B cell (primary cell): Measurements from ENCODE around the gene PNKD. TPM values are rescaled to one million over a fixed set of nuclear protein-coding genes. Genes with fewer than 3 reads are reported as not detected.

ENCODE experiments used
- ATAC-seq: fragments of 200-7000 bp; cut with Tn5 transposase; one replicate; pipeline ENCODE4 v1.10.0; 2021; ENCODE audit warnings: low read depth, mild to moderate bottlenecking, moderate number of reproducible peaks, moderate library complexity
- CTCF ChIA-PET: fragments of 350-600 bp; sonication (Branson Sonifier 250); formaldehyde crosslinking; loops from one replicate; lab custom pipeline; 2021; ENCODE audit warnings: antibody characterized with exemption, inconsistent platforms; lab: Charles Lee
- POLR2A ChIA-PET: fragments of 350-600 bp; sonication (Branson Sonifier 250); formaldehyde crosslinking; loops from one replicate; lab custom pipeline; 2021; ENCODE audit warnings: antibody characterized with exemption; lab: Charles Lee
- DNase-seq: peaks from one replicate; pipeline ENCODE4 v3.0.0; 2013
- H2AFZ ChIP-seq: 2 replicates; pipeline ENCODE4 v1.6.1; 2012; ENCODE audit warnings: mild to moderate bottlenecking, low read depth, low read length; ENCODE audit not compliant: insufficient read depth, poor library complexity, severe bottlenecking
- H3K27ac ChIP-seq, 2 donors: 1 replicate in 1 of 2; 2 replicates in 1 of 2; pipeline ENCODE4 v1.5.1; 2012 to 2013; ENCODE audit warnings: low read length in 2 of 2, mild to moderate bottlenecking in 2 of 2, moderate library complexity in 1 of 2
- H3K27me3 ChIP-seq, 4 experiments: fragments of 200-600 bp in 1 of 4; sonication (generic) in 1 of 4; replicated peaks in 1 of 4; 1 replicate in 2 of 4; 2 replicates in 2 of 4; pipeline versions ENCODE4 v1.6.1 to v1.7.0; 2013 to 2016; ENCODE audit warnings: low read length in 3 of 4, mild to moderate bottlenecking in 2 of 4, mixed read lengths in 1 of 4, moderate library complexity in 1 of 4; ENCODE audit not compliant: insufficient read depth in 4 of 4, control insufficient read depth in 3 of 4; ENCODE audit errors: control extremely low read depth in 1 of 4
- H3K36me3 ChIP-seq, 2 experiments: replicated peaks in 1 of 2; 1 replicate in 1 of 2; 2 replicates in 1 of 2; pipeline versions ENCODE4 v1.6.1 to v1.7.1; 2013; ENCODE audit warnings: low read length in 1 of 2; ENCODE audit not compliant: insufficient read depth in 2 of 2, control insufficient read depth in 1 of 2; ENCODE audit errors: control extremely low read depth in 1 of 2, extremely low read depth in 1 of 2
- H3K4me1 ChIP-seq, 2 donors: fragments of 200-600 bp in 1 of 2; sonication (generic) in 1 of 2; 1 replicate in 1 of 2; 2 replicates in 1 of 2; pipeline versions ENCODE4 v1.5.1 to v1.6.1; 2013 to 2017; ENCODE audit warnings: low read length in 2 of 2; ENCODE audit not compliant: control insufficient read depth in 2 of 2, insufficient read depth in 2 of 2
- H3K4me2 ChIP-seq: replicated peaks from 2 replicates; pipeline ENCODE3; 2012; ENCODE audit warnings: mild to moderate bottlenecking, low read depth, low read length; ENCODE audit not compliant: poor library complexity, severe bottlenecking
- H3K4me3 ChIP-seq, 5 experiments: fragments of 200-600 bp in 1 of 5; sonication (generic) in 1 of 5; 1 replicate in 3 of 5; 2 replicates in 2 of 5; pipeline versions ENCODE4 v1.5.1 to v1.7.0; 2011 to 2016; ENCODE audit warnings: low read length in 4 of 5, mild to moderate bottlenecking in 4 of 5, low read depth in 2 of 5, control low read depth in 1 of 5, moderate library complexity in 1 of 5; ENCODE audit not compliant: insufficient read depth in 1 of 5; ENCODE audit errors: control extremely low read depth in 1 of 5, extremely low read depth in 1 of 5
- H3K79me2 ChIP-seq: fragments of 200-600 bp; sonication (generic); one replicate; pipeline ENCODE4 v1.6.0; 2016; ENCODE audit warnings: low read length; ENCODE audit not compliant: control insufficient read depth, insufficient read depth
- H3K9ac ChIP-seq: fragments of 200-600 bp; sonication (generic); 2 replicates; pipeline ENCODE4 v1.6.1; 2017; ENCODE audit warnings: mild to moderate bottlenecking, low read length, moderate library complexity
- H3K9me3 ChIP-seq, 3 donors: one replicate each; pipeline versions ENCODE4 v1.6.1 to v1.7.1; 2013; ENCODE audit warnings: low read length in 2 of 3; ENCODE audit not compliant: control insufficient read depth in 2 of 3, insufficient read depth in 1 of 3; ENCODE audit errors: control extremely low read depth in 1 of 3
- H4K20me1 ChIP-seq: 2 replicates; pipeline ENCODE4 v1.6.0; 2012; ENCODE audit warnings: mild to moderate bottlenecking, low read length; ENCODE audit not compliant: insufficient read depth, control insufficient read depth, poor library complexity, severe bottlenecking
- H3K27ac Mint-ChIP-seq: one replicate; pipeline ENCODE4 v1.8.0; 2021; ENCODE audit warnings: mixed read lengths
- H3K27me3 Mint-ChIP-seq: one replicate; pipeline ENCODE4 v1.8.0; 2021; ENCODE audit warnings: mixed read lengths
- H3K4me1 Mint-ChIP-seq: one replicate; pipeline ENCODE4 v1.8.0; 2021; ENCODE audit warnings: mixed read lengths
- H3K4me3 Mint-ChIP-seq: one replicate; pipeline ENCODE4 v1.8.0; 2021; ENCODE audit warnings: mixed read lengths
- H3K9me3 Mint-ChIP-seq: one replicate; pipeline ENCODE4 v1.8.0; 2022; ENCODE audit warnings: mixed read lengths; ENCODE audit not compliant: insufficient read depth
- EZH2 ChIP-seq: IDR thresholded peaks from 2 replicates; pipeline ENCODE4 v1.6.1; 2012; ENCODE audit warnings: borderline replicate concordance, low read depth, mild to moderate bottlenecking, moderate library complexity, low read length; ENCODE audit not compliant: insufficient read depth, poor library complexity, severe bottlenecking
- WGBS: methylation state at CpG from one replicate; pipeline ENCODE4 v1.1.5; 2013; ENCODE audit warnings: missing lambda C conversion rate; ENCODE audit not compliant: insufficient coverage; 5-methylcytosine and 5-hydroxymethylcytosine counted together
- intact Hi-C: fragments of 100-400 bp; cut with micrococcal nuclease; formaldehyde crosslinking; loops from one replicate; pipeline ENCODE4 v1.10.0; 2022
- polyA plus RNA-seq: library from polyadenylated mRNA; depleted of rRNA; stranded (reverse); fragments of >200 nt; gene quantifications from 2 replicates; pipeline ENCODE4 v1.2.3, GENCODE V29; 2012
- total RNA-seq, 2 donors: library from RNA; stranded (reverse); fragments of 120-200 nt in 1 of 2; gene quantifications; 1 replicate in 1 of 2; 2 replicates in 1 of 2; pipeline versions ENCODE4 v1.2.3 to v1.2.4, GENCODE V29; 2013 to 2022
- TF ChIP-seq, protein P1 (sequence below): fragments of 200-600 bp; IDR thresholded peaks from one replicate; pipeline ENCODE4 v1.8.0; 2022; ENCODE audit warnings: antibody characterized with exemption, mild to moderate bottlenecking

PNKD gene
- total and polyA plus RNA-seq, 2 donors (not counting 1 experiment from before 2014, with no cell fraction given): 29.7 to 55.8 TPM

DNA sequence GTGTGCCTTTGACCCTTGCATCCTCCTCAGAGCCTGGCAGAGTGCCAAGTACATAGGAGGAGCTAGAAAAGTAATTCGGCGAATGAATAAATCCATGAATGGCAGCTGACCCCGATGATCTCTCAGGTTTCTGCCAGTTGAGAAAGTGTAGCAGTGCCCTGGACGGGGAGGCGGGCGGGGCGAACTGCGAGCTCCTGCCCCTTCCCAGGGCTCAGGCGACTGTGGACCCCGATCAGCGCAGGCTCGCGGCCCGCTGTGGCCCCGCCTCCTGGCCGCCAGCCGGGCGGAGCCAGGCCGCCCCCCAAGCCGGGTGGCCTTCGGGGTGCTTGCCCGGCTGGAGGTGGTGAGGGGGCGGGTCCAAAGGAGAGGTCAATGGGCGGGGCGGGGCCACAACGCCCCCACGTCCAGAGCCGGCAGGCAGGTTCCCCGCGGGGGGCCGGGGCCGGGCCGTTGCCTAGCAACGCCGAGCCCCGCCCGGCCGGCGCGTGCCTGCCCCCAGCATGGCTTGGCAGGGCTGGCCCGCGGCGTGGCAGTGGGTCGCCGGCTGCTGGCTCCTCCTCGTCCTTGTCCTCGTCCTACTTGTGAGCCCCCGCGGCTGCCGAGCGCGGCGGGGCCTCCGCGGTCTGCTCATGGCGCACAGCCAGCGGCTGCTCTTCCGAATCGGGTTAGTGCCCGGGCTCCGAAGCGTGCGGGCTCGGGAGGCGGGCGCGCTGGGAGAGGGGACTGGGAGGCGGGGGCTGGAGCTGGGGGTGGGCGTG lies 52.6 kb downstream of the PNKD start:
- Mint-ChIP-seq H3K4me1 (peaks cover 41% of the 10 kb centered on the region), H3K27me3 (no peaks in the 10 kb centered on the region), H3K27ac (peak overlapping the region; percentile 37), H3K9me3 (no peaks in the 10 kb centered on the region), H3K4me3 (peak overlapping the region; percentile 85)
- ATAC-seq: peak; percentile 79
- intact Hi-C loops: loop anchor here (1.0 to 2.0 kb wide), 5 partner anchors 30 to 106 kb away; partner anchors contain the start of genes ARPC2, CATIP and TMBIM1
- Histone ChIP-seq H2AFZ (peak overlapping the region; percentile 78), H3K27ac (peak overlapping the region in 1 of 2 donors; percentile 38), H3K9me3 (no peaks in the 10 kb centered on the region), H3K4me3 (peak overlapping the region in 4 of 5 experiments; percentile 31 to 63 (median 58)), H4K20me1 (no peaks in the 10 kb centered on the region), H3K4me2 (peak overlapping the region; percentile 96), H3K79me2 (no peaks in the 10 kb centered on the region), H3K27me3 (peaks cover 0 to 11% (median 5%) of the 10 kb centered on the region in 4 experiments), H3K36me3 (no peaks in the 10 kb centered on the region), H3K9ac (peak overlapping the region; percentile 65), H3K4me1 (peaks cover 34 to 40% of the 10 kb centered on the region in 2 donors)
- TF ChIP-seq, protein P1, sequence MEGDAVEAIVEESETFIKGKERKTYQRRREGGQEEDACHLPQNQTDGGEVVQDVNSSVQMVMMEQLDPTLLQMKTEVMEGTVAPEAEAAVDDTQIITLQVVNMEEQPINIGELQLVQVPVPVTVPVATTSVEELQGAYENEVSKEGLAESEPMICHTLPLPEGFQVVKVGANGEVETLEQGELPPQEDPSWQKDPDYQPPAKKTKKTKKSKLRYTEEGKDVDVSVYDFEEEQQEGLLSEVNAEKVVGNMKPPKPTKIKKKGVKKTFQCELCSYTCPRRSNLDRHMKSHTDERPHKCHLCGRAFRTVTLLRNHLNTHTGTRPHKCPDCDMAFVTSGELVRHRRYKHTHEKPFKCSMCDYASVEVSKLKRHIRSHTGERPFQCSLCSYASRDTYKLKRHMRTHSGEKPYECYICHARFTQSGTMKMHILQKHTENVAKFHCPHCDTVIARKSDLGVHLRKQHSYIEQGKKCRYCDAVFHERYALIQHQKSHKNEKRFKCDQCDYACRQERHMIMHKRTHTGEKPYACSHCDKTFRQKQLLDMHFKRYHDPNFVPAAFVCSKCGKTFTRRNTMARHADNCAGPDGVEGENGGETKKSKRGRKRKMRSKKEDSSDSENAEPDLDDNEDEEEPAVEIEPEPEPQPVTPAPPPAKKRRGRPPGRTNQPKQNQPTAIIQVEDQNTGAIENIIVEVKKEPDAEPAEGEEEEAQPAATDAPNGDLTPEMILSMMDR: no peak
- no peak for TF ChIP-seq EZH2
- WGBS: under 1% methylated on average over 69 of the region's 69 CpGs
- peak; percentile 74 for DNase-seq
- CTCF ChIA-PET: interaction anchor here (1.0 to 2.0 kb wide), 4 partner anchors 11 to 36 kb away, joined by 3 to 5 read pairs (median 4); no protein-coding TSS in a partner anchor
- POLR2A ChIA-PET: interaction anchor here (0.8 kb wide), 1 partner anchor 48 kb away, joined by 3 read pairs; no protein-coding TSS in a partner anchor
